AG10803 (cell line): Measurements from ENCODE around the gene AGAP3.

Experiments used
- DNase-seq: peaks from one replicate; pipeline ENCODE4 v3.0.0; 2010; ENCODE audit warnings: low read depth
- H3K4me3 ChIP-seq: 2 replicates; pipeline ENCODE4 v1.5.1; 2011; ENCODE audit warnings: mild to moderate bottlenecking, low read length, control low read depth
- TF ChIP-seq, protein P1 (sequence below): conservative IDR thresholded peaks from 2 replicates; pipeline ENCODE4 v1.5.1; 2011; ENCODE audit warnings: mild to moderate bottlenecking, low read length, control low read depth, inconsistent platforms

Gene AGAP3

DNA sequence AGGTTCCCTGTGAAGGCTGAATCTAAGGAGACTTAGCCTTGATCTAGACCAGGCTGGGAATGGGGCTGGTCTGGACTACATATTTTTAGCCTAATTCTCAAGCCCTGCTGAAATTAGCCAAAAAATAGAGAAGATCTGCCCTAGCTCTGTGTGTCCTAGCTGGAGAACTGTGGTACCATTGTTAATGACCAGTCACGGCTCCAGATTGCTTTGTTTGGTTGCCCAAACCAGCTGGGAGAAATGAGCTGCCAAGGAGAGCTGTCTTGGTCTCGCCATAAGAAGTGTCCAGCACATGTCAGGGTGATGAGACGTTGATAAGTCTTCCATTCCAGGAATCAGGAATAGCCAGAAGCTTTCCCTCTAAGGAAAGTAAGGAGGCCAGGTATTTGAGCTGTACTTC lies 60.5 kb downstream of the AGAP3 start:
- no peak for DNase-seq
- no peak overlapping the region for H3K4me3 ChIP-seq
- TF ChIP-seq, protein P1, sequence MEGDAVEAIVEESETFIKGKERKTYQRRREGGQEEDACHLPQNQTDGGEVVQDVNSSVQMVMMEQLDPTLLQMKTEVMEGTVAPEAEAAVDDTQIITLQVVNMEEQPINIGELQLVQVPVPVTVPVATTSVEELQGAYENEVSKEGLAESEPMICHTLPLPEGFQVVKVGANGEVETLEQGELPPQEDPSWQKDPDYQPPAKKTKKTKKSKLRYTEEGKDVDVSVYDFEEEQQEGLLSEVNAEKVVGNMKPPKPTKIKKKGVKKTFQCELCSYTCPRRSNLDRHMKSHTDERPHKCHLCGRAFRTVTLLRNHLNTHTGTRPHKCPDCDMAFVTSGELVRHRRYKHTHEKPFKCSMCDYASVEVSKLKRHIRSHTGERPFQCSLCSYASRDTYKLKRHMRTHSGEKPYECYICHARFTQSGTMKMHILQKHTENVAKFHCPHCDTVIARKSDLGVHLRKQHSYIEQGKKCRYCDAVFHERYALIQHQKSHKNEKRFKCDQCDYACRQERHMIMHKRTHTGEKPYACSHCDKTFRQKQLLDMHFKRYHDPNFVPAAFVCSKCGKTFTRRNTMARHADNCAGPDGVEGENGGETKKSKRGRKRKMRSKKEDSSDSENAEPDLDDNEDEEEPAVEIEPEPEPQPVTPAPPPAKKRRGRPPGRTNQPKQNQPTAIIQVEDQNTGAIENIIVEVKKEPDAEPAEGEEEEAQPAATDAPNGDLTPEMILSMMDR = no peak

DNA sequence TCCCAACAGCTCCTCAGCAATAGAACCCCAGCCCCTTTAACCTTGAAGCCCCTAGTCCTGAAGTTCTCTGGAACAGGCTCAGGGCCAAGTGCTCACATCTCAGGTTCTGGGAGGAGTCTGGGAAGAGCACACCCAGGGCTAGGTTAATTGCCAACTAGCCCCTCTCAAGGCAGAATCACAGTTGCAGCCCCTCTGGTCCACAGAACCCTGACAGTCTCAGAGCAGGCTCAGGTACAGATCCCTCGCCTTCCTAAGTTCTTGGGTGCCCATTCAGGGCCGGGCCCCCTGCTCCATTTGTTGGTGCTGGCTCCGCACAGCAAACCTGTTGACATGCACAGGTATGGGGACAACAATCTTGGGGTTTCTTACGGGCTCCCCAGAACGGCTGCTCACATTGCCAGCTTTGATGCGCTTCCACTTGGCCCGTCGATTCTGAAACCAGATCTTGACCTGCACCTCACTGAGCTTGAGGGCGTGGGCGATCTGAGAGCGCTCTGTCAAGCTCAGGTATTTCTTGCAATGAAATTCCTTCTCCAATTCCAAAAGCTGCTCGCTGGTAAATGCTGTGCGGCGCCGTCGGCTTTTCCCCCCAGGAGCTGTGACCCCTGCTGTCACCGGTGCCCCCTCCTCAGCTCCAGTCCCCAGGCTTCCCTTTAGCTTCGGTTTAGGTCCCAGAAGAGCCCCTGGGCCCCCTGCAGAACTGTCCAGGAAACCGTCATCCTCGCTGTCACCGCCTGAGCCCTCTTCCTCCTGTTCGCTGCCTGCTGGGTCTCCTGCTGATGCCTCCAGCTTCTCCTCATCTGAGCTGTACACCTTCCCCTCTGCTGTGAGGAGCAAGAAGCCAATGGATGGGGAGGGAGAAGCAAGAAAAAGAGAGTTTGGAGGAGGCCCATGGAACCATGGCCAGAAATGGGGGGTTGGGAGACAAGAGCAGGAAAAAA lies 62.3 kb downstream of the AGAP3 start:
- no peak overlapping the region for H3K4me3 ChIP-seq
- TF ChIP-seq, protein P1 = no peak
- DNase-seq = no peak

DNA sequence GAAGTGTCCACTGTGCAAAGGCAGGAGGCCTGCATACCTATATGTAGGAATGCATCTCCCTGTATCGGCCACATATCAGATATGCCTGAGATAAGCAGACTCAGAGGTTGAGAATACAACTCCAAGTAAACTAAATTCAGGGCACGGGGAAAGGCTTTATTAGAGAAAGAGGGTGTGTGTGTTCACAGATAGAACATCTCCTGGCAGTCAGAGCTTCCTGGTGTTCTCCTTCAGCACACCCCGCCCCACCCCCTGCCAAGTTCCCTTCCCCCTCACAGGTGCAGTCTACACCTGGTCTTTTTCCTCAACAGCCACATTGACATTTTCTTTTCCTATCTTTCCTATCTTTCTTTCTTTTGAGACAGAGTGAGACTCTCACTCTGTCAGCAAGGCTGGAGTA lies 64.1 kb downstream of the AGAP3 start:
- H3K4me3 ChIP-seq = no peak overlapping the region

DNA sequence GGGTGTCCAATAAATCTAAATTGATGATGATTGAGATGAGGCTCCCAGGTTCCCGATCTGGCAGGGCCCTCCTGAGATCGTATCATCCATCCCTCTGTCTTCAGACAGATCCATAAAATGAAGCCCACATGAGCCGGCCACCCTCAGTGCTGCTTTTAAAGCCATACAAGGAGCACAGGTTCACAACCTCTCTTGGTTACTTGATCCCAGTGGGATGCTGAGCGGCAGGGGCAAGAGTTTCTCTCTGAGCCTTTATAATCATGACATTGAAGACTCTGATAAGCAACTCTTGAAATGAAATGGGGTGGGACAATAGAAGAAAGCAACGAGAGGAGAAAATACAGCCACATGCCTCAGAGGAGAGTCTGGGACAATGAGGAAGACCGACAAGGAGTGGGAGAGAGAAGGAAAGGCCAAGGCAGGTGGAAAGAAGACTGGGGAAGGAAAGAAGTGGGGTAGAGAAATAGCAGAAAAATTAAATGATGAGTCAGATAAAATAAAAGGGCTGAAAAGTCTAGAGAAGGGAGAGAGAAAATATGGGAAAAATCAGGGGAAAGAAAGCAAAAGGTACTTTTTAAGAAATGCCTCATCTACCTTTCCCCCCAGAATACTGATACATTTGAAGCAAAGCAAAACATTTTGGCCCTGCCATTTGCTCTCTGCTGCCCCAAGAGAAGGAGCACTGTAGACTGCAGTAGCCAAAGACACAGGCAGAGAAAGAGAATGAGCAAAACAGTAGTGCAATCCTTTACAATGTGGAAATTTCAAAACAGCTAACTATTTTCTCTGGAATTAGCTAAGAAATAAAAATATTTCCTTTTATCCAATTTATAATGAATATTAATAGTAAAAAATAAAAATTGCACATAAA lies 66.6 kb downstream of the AGAP3 start:
- DNase-seq = no peak
- no peak overlapping the region for H3K4me3 ChIP-seq
- TF ChIP-seq, protein P1 = peak; percentile 19; the same call in 1 of the 2 replicates

More for the DNA sequence above, 64.1 kb downstream of the AGAP3 start:
- no peak for DNase-seq
- TF ChIP-seq, protein P1 = no peak

DNA sequence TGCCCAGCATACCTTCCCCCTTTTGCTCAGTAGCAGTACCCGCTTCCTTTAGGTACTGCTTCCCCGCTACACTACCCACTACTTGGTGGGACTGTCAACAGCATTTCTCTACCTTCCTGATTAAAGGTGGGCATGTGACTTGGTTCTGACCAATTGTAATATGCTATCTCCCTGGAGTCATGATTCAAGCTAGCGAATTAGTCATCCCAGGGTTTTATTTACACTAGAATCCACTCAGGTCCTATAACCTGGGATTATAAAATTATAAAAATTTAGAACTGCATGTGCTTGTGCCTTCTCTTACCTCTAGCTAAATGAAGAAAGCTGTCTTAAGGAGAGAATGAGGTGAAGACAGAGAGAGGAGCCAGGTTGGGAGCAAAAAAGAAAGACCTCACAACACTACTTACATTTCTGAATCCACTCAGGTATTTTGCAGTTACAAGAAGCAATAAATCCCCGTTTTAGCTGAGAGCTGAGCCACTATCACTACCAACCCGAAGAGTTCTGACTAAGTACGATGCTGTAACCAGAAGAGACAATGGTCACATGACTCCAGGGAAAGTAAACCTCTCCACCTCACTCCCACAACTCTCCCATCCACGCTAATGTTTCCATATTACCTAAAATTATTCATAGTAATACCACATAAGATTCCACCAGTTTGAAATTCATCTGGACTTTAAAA lies 71.5 kb downstream of the AGAP3 start:
- no peak overlapping the region for H3K4me3 ChIP-seq
- DNase-seq = no peak
- TF ChIP-seq, protein P1 = no peak

DNA sequence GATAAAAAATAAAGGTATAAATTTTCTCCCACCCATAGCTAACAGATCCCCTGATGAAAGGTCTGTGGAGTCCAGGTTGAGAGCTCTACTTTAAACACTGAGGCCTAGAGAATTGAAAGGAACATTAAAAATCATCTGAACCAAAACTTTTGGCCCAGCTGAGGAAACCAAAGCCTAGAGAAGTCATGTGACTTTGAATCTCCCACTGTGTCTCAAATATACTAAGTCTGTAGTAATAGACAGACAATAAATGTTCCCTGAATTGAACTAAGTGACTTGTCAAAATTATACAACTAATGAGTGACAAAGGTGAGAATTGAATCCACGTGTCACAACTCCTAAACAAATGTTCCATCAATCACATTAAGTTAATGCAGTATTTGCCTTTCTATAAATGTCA lies 75.5 kb downstream of the AGAP3 start:
- DNase-seq = no peak
- TF ChIP-seq, protein P1 = no peak
- no peak overlapping the region for H3K4me3 ChIP-seq
